ENCODE measurements around the gene TLE1.
"Not testable (repeated sequence)": the region's sequence is repeated elsewhere in the genome, so short reads cannot be mapped to it uniquely, and the experiment has no call there.

Gene TLE1

DNA sequence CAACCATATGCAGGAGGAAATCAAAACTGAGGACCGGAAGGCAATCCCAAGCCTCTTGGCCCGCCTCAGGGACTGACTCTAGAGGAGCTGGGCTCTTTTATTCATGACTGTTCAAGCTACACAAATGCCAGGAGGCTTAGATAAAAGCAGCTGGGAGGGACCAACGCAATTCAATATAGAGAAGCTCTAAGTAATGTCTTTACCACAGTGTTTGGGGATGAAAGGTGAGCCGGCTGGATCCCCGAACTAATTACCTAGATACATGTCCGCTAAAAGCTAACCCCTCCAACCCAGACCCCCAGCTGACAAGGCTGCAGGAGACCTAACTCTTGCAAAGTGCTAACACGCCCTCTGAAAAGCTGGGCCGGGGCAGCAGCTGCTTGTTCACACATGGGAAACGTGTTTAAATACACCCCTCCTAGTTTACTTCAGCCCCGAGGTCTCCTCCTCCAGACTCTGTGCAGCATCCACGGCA lies 67.5 kb downstream of the TLE1 start:
- no peak for DNase-seq (ENCODE audit: low spot score)

DNA sequence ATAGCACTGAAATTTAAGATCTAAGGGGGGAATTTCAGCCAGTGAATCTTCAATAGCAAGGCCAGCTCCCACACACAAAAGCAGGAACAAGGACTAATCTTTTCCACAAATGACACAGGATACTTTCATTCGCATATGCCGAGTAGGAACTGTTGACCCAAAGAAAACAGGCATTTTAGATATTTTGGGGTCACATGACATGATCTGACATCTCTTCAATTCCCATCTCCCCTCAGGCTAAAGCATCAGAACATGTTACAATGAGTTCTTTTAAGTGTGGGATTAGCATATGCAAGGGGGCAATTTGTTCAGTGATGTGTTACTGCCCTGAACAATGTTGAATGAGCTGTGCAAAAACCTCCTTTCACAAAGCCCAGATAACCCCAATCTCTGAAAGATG lies 68.2 kb downstream of the TLE1 start:
- DNase-seq (ENCODE audit: low spot score) = no peak

DNA sequence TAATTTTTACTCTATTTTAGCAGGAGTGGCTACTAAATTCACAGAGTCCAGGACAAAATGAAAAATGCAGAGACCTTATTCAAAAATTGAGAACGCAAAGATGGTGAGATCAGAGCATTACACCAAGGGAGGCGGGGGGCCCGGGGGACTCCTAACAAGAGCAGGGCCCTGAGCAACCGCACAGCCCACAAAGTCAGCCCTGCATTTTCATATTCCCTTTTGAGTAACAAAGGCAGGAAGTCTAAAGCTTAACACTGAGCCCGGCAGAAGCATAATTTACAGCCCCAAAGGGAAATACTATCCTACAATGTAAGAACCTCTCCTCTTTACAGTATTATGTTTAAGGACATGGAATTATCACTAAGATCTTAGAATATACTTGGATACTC lies 69.4 kb downstream of the TLE1 start:
- no peak for DNase-seq (ENCODE audit: low spot score)

DNA sequence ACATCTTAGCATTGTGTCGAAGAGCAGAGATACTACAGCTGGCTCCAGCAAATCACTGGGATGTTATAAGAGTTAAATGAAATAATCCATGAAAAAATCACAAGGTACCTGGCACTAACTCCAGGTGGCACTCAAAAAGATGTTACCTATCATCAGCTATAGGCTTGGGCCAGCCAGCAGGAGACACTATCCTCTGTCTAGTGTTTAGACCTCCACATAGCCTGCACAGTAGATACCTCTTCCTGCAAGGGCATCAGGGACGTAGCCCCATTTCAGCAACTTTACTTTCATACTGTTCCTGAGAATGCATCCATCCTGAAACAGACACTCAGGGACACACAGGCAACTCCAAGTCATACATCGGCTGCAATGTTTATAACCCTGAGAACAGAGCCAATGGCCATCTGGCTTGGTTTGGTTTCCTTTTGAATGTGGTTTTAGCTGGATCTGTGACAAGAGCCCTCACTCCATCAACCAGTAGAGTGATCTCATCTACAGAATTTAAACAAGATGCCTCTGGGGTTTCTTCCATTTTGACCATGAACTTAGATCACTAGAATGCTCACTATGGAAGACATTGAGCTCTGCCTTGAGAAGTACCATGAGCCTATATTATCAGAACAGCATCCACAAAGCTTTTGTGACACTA lies 69.9 kb downstream of the TLE1 start:
- DNase-seq (ENCODE audit: low spot score) = no peak

DNA sequence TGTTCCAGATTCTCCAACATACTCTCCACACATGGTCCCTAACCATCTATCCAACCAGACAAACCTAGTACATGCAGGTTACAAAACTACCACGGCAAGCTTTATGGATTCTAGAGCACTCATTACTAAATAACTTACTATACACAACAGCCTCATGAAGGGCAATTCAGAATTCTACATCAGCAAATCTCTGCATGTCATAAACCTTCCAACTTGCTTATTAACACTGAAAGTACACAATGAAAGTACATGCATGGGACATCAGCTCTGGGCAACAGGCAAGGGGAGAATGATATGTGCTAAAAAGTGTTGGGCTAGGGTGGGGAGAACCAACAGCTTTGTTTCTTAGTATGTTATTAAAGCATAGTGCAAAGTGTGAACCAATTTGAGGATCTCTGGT lies 70.4 kb downstream of the TLE1 start:
- no peak for DNase-seq (ENCODE audit: low spot score)

DNA sequence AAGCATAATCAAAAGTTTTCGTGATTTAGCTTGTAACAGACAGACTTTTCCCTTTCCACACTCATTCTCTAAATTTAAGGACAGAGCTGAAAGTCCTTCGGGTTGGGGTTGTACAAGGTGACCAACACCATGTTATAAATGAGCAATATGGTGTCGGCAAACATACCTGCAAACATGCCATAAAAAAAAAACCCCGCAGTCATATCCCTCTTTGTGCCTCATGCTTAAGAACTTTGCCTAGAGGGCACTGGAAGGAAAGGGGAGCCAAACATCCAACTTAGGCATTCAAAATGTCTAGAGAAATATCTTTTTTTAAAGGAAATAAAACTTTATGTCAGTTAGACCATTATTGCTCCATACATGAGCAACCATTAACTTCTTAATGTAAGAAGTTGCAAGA lies 73.2 kb downstream of the TLE1 start:
- DNase-seq (ENCODE audit: low spot score) = no peak

DNA sequence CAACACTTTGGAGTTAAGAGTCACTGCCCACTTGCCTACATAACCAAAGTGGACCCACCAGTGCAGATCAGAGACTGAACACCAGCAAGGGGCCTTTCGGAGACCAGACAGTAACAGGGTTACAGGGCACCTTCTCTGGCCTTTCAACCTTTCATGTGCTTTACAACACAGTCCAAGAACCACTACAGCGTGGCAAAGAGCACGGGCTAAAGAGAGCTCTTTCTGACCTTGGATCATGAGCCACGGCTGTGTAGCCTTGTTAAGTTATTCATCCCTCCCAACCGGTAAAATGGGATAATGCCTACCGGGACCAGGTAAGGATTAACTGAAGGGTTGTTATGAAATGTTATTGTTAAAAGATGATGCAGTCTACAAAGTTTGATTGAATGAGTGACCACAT lies 75.0 kb downstream of the TLE1 start:
- DNase-seq (ENCODE audit: low spot score) = no peak

DNA sequence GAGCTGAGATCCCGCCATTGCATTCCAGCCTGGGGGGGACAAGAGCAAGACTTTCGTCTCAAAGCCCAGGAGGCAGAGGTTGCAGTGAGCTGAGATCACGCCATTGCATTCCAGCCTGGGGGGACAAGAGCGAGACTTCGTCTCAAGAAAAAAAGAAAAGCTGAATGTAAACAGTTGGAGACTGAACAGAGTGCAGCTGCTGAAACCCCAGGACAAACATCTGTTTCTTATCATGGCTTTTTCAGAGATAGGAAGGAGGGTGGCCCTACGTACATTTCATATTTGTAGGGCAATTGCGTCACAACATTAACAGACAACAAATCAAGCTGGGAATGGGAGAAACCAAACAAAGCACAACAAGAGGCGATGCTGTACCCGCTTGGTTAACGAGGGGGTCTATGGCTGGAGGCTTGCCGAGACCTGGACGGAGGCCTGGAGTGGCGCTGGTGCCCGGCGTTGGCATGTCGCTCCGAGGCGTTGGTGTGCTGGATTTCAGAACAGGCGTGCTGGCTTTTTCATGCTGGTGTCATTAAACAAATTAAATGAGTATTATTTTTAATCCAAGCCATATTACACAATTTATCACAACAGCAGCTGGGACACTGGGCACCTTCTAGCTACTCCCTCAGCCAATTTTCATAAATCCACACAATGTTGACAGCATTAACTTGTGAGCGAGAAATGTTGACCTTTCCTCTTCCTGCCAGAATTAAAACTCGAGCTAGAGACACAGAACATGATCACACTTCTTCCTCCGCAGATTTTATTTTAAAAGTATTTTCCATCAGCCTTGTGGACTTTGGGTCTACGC lies 76.1 kb downstream of the TLE1 start:
- DNase-seq (ENCODE audit: low spot score) = no peak

DNA sequence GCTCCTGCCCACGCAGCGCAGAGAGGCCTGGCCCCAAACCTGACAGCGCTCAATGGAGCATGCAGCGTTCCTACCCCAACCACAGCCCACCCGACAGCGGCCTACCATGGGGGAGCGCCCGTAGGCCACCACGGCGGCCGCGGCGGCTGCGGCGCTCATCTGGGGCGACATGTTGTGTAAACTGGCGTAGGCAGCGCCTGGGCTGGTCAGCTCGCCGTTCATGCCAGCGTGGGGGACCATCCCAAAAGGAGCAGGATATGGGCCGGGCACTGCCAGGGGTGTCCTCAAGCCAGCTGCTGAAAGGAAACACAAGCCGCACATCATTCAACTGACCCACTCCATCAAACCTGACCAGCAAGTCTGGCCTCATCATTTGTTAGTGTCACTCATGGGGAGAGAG lies 77.7 kb downstream of the TLE1 start:
- no peak for DNase-seq (ENCODE audit: low spot score)

DNA sequence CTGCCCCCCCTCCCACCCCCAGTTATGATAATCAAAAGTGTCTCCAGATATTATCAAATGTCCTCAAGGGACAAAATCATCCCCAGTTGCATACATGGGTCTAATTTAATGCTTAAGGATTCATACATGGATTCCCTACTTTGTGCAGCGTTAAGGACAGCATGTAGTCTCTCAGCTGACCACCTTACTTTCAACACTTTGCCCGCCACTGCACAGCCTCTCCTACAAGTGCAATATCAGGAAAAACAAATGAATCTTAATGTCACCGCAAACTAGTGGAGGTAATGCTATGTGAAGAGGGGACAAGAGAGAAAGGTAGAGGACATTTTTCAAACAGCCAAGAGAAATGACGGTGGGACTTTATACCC lies 78.6 kb downstream of the TLE1 start:
- DNase-seq (ENCODE audit: low spot score) = no peak

DNA sequence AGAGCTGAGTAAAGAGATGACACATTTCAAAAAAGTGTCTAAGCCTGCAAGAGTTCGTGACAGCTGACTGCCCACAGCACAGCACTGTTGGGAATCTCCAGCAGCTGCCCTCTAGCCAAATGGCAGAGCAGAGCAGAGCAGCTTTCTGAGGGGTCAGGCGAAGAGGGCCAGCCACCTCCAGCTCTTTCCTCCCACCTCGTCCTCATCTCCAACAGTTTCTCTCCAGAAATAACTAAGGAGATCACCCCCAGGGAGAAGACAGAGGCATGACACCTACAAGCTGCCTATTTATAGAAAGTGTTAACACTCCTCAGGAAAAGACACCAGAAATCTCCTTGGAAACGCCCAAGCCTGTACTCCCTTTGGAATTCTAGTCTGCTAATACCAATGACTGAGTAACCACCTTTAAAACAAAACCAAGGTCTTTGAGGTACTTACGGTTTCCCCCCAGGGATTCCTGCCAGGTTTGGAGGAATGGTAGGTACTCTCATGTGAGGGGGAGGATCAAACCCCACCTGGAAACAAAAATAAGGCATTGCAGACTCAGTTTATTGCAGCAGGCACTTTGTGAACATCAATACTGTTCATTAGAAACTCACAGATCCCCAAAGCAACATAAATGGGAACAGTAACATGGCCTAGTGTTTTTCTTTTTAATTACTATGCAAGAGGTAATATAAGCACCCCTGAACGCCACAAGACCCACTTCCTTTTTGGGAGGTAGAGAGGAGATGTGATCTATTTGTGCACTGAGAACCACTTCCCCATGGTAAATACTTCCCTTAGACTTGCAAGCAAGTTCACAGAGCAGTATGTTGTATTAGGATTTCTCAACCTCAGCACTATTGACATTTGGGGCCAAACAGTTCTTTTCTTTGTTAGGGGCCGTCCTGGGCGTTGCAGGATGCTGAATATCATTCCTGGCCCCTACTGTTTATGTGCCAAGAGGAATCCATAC lies 79.3 kb downstream of the TLE1 start:
- no peak for DNase-seq (ENCODE audit: low spot score)

DNA sequence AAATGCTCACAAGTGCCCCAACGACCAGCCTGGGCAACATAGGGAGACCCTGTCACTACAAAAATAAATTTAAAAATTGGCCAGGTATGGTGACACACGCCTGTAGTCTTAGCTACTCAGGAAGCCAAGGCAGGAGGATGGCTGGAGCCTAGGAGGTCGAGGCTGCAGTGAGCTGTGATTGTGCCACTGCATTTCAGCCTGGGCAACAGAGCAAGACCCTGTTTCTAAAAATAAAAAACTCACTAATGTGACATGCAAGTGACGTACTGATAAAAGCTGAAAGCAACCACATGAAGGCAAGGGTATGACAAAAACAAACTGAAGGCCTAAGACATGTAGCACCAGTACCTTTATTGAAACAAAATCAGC lies 81.1 kb downstream of the TLE1 start:
- no peak for DNase-seq (ENCODE audit: low spot score)

DNA sequence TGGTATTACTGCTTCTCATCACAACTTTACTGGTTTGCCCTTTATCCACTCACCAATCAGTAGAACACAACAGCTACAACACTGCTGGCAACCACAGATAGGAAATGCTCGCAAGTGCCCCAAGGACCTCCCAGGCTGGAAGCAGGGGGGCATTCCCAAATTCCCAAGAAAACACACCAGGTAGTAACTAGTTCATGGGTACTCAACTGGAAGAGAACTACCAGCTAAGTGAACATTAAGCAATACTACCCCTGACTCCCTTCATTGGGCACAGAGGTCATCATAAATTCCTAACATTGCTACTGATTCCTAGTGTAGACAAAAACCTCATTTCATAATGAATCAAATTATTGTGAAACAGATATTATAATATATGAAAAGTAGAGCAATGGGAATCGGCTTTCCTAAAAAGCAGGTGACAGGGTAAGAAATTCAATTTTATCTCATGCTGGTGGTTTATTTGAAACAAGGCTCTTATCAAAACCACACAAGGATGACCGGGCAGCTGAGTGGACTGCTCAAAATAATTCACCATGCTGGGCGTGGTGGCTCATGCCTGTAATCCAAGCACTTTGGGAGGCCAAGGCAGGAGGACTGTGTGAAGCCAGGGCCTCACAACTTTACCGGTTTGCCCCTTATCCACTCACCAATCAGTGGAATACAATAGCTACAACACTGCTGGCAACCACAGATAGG lies 81.6 kb downstream of the TLE1 start:
- no peak for DNase-seq (ENCODE audit: low spot score)

DNA sequence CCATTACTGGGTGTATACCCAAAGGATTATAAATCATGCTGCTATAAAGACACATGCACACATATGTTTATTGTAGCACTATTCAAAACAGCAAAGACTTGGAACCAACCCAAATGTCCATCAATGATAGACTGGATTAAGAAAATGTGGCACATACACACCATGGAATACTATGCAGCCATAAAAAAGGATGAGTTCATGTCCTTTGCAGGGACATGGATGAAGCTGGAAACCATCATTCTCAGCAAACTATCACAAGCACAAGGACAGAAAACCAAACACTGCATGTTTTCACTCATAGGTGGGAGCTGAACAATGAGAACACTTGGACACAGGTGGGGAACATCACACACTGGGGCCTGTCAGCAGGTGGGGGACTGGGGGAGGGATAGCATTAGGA lies 83.1 kb downstream of the TLE1 start:
- DNase-seq (ENCODE audit: low spot score) = not testable (repeated sequence)

DNA sequence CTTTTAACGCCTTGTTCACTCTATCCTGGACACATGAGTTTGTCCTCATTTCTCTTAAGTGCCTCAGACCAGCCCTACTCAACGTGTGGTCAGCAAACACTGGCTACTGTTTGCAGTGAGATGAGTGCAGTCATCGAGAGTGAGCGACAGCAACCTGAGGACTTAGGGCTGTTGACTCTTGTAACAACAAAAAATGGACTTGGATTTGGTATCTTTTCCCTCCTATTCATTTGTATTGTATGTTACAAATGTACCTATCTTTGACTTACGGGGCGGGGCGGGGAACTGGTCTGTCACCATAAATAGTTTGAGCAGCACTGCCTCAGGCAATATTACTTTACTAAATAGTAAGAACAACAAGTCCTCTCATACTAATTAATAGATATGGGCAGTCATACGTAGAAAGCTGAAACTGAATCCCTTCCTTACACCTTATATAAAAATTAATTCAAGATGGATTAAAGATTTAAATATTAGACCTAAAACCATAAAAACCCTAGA lies 84.1 kb downstream of the TLE1 start:
- DNase-seq (ENCODE audit: low spot score) = no peak

DNA sequence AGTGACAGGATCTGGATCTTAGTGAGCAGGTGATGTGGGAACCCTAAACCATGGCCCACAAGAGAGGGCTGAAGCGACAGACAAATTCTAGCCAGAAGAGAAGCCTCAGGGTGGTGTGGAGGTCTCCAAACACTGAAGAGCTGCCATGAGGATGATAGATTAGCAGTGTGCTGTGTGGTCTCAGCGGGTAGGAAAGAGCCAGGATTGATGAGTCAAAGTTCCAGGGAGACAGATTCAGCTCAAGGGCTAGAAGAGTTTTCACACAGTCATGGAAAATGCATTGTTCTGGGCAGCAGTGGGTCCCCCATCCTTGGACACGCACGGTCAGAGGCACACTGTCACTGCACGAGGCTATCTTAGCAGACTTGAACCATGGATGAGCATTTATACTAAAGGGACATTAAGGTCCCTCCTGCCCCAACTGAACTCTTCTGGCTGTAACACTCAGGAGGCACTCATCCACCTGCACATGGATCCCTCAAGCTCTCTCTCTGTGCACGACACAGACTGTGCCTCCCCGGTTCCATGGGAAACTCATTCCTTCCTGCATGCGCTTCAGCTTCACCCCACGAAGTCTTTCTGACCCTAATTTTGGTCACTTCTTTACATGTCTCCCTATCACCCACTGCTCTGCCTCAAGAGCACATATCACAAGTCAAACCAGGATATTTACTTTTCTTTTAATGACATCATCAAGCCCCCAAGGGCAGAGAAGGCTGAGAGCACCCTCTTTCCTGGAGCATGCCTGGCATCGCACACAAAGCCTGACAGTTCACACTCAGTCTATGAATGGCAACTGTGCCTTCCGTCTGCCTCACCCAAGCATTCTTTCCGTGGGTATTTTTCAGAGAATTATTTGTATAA lies 84.8 kb downstream of the TLE1 start:
- no peak for DNase-seq (ENCODE audit: low spot score)

DNA sequence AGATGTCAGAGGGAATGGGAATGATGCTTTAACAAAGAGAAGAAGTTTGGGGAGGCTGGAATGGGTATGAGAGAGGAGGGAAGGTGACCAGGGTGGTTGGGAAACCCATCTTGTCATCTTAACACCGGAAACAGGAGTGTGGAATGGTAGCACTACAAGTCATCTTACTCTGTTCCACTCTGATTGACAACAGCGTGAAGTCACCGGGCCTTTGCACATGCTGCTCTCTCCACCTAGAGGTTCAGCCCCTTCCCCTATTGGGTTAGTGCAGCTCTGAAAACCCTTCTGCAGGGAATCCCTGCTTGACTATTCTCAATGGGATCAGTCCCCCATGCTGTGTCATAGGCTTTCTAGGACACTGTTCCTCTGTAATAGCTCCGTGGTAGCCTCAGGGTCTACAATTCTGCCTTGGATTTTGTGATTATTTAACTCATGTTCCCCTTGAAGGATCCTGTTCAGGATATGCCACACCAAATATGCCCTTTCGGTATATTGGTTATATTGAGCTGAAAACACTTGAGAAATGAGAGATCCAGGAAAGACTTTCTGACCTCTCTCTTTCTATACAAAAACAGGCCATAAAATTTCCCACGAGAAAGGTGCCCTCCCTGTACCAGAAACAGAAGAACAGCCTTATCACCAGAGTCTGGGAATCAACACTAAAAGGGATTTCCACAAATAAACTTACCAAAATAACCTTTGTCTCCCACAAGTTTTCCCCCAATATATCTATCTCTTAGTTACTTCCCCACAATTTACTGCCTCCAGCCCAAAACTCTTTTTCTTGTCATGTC lies 86.3 kb downstream of the TLE1 start:
- no peak for DNase-seq (ENCODE audit: low spot score)

DNA sequence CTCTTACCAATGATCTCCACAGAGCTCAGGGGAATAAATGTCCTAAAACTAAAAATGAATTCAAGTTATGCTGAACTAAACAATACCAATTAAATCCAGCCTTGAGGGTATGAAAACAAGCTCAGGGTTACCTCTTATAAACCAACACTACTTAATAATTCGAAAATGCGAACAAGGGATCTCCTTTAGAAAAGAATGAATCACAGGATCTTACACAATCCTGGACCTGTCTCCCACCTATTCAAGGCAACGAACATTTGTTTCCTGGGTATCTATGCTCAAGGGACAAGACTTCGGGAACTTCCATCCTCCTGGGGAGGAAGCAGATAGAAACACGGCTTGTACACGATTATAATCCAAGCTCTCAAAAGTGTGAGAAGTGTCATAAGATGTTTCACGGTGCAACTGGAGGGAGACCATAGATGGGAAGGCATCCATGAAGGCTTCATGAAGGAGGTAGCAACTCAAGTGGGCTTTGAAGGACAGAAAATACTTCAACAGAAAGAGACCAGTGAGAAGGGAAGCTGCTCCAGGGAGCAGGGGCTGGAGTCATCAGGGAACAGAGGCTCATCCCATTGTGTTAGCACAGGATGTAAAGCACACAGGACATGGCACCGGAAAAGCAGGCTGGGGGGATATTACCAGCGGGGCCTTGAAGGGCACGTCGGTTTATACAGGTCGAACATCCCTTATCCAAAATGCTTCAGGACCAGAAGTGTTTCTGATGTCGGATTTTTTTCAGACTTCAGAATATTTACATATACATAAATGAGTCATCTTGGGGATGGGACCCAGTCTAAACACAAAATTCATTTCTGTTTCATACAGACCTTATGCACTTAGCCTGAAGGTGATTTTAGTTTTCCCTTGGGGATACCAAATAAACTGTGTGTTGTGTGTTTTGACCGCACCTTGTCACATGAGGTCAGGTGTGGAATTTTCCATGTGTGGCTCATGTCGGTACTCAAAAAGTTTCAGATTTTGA lies 87.4 kb downstream of the TLE1 start:
- DNase-seq (ENCODE audit: low spot score) = no peak

DNA sequence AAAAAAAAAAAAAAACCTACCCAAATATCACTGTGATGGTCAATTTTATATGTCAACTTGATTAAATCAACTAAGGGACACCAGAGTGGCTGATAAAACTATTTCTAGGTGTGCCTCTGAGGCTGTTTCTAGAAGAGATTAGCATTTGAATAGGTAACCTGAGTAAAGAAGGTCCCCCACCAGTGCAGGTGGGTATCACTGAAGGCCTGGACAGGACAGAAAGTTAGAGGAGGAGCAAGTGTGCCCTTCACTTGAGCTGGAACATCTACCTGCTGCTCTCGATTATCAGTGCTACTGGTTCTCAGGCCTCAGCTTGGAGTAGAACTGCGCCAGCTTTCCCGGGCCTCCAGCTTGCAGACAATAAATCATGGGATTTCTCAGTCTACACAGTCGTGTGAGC lies 88.7 kb downstream of the TLE1 start:
- DNase-seq (ENCODE audit: low spot score) = no peak

All from hematopoietic multipotent progenitor cell treated with erythropoietin and hydrocortisone succinate and interleukin-3 and kit ligand, for 17 days (in vitro differentiated cells).